Astrocyte of the hippocampus (primary cell): ENCODE measurements around the gene PSD2.
A peak's percentile ranks its signal among the peaks of the same experiment; 100 is the strongest.

ENCODE experiments used
- DNase-seq: peaks from one replicate; pipeline ENCODE4 v3.0.0; 2011; ENCODE audit warnings: low read depth, low spot score

The PSD2 gene

DNA sequence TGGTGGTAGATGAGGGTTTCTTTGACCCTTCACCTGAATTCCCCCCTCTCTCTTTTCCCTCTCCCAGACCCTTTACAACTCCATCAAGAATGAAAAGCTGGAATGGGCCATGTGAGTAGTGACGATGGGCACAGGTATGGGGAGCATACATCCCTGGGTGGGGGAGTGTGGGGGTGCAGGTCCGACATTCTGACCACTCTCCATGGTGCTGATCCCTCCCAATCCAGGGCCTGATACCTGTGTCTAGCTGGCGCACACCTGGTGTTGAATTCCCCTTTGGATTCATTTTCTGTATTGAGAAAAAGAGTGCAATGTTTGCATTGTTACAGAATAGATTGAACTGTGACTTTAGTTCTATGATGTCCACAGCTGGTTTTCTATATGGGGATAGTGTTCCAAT, 40.0 kb downstream of the PSD2 start:
- DNase-seq: no peak

DNA sequence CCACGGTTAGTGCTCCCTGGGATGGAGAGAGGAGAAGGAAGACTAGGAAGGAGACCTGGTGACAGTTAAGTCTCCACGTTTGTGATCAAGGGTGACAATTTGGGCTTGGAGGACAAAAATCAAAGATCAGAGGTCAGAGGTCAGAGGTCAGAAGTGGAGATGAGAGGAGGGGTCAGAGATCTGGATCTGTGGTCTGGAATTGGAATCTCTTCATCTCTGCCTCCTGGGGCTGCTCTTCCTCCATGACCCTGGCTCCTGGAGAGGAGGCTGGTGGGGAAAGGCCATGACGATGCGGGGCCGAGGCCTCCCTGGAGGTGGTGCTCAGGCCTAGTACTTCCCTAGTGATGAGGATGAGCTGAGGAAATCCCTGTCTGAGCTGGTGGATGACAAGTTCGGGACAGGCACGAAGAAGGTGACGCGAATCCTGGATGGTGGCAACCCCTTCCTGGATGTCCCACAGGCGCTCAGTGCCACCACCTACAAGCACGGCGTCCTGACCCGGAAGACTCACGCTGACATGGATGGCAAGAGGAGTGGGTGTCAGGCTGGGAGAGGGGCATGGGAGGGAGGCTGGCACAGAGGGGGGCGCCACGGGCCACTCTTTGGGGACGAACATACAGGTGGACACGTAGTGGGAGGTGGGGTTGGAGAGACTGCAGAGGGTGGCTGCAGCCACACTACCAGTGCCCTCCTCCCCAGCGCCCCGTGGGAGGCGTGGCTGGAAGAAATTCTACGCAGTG, 41.0 kb downstream of the PSD2 start:
- no peak for DNase-seq

GRCh38 chr5:139837711-139838380, 42.2 kb downstream of the PSD2 start:
- no peak for DNase-seq

- DNase-seq: no peak
Observed at GRCh38 chr5:139838381-139839197, 43.0 kb downstream of the PSD2 start.

- DNase-seq: no peak
Observed at GRCh38 chr5:139839232-139839815, 43.7 kb downstream of the PSD2 start.

GRCh38 chr5:139839918-139840317, 44.3 kb downstream of the PSD2 start:
- DNase-seq: no peak

GRCh38 chr5:139841549-139841948, 45.9 kb downstream of the PSD2 start:
- no peak for DNase-seq

- DNase-seq: no peak
Observed at GRCh38 chr5:139842321-139842720, 46.7 kb downstream of the PSD2 start.

GRCh38 chr5:139843991-139844390, 48.4 kb downstream of the PSD2 start:
- DNase-seq: no peak

GRCh38 chr5:139844472-139845145, 49.0 kb downstream of the PSD2 start:
- peak; percentile 83 for DNase-seq

GRCh38 chr5:139845846-139846681, 50.5 kb downstream of the PSD2 start:
- DNase-seq: no peak

DNA sequence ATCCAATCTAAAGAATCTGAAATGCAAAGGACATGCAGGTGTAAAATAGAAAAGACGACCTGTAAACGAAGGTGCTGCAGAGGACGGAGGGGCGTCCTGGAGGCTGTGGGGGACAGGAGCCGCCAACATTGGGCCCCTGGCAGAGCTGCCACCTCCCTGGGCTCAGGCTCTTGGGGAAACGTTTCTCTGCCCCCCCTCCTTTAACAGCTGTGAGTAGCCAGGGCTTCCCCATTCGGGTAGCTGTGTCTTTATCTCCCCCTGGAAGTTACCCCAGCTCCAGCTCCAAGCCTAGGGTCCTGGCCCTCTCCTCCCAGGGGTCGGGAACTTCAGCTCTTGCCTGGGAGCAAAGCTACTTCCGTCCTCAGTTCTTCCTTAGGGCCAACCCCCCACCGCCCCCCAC, 51.5 kb downstream of the PSD2 start:
- DNase-seq: no peak

DNA sequence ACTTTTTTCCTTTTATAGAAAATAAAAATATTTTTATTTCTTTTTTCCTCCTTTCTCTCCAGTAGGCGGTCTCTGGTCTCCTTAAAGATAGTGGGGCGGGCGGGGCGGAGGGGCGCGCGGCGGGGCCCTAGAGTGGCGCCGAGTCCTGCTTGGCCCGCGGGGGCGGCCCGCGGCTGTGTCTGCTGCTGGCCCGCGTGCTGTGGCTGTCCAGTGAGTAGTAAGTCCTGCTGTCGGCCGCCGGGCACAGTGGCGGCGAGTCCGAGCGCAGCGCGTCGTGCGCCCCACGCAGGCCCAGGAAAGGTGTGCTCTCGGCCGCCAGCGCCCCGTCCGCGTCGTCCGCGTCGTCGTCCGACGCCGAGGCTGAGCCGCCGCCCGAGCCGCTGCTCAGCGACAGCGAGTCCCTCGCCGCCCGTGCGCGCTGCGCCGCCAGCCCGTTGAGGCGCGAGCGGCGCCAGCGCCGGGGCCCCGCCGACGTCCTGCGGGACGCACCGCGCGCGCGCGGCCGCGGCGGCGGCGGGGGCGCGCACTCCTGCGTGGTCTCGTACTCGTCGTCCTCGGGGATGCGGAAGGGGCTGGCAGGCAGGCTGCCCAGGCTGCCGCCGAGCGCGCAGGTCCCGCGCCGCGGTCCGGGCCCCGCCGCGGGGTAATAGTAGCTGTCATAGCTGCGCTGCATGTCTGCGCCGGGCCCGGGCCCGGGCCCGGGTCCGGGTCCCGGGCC, 52.3 kb downstream of the PSD2 start:
- peak; percentile 83 for DNase-seq

- DNase-seq: no peak
Observed at GRCh38 chr5:139848508-139849100, 53.0 kb downstream of the PSD2 start.

DNA sequence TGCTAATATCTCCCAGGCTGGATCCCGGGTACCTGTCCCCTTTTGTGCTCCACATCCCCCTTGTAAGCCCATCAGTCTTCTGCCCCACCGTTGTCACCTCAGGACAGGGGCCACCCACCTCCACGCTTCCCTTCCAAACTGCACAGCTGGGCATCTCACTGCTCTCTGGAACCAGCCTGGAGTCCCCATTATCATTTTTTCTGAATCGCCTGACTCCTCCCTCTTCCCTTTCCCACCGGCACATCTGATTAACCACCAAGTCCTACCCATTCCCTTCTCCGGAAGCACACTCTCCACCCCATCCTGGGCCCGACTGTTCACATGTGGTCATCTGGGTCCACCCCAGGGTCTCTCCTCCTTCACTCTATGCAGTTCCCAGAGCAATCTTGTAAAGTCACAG, 53.9 kb downstream of the PSD2 start:
- no peak for DNase-seq

- DNase-seq: peak; percentile 16
Observed at GRCh38 chr5:139849942-139850341, 54.3 kb downstream of the PSD2 start.

- DNase-seq: no peak
Observed at GRCh38 chr5:139850423-139851016, 54.9 kb downstream of the PSD2 start.

DNA sequence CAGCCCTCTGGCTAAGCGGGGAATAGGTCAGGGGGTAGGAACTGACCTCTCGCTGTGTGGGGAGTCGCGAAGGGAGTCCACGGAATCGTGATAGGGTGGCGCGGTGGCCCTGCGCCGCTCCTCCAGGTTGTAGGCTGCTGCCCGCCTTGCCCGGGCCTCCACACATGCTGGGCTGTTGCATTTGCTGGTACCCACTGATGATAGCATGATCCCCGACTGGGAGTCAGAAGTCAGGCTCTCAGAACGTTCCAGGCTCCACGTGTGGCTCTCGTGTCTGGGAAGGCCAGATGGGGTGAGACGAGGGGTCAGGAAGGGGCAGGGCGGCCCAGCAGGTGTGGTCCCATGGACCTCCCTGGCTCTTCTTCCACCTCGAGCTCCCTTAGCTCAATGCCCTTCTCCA, 56.0 kb downstream of the PSD2 start:
- no peak for DNase-seq

DNA sequence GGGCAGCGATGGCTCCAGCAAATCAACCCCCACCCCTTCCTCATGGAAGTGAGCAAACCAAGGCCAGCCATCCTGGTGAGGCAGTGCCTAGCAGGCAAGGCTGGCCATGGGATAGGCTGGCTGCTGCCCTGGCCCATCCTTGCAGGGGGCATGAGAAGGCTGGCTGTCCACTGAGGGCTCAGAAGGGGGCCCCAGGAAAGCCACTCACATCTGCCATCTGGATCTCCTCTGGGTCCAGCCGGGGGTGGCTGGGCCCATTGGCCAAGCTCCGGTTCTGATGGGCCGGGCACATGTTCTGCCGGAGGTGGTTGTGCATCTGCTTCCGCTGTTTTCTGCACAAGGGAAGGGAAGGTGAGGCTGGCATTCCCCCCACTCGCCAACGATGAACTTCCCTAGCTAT, 57.1 kb downstream of the PSD2 start:
- no peak for DNase-seq
